HL-60 (cell line): ENCODE data around the gene SOCS7.

ENCODE experiments used
- DNase-seq, 2 experiments: peaks; one replicate each; pipeline ENCODE4 v3.0.0-alpha.2; 2010 to 2020; ENCODE audit warnings: low read depth in 1 of 2, low spot score in 1 of 2
- H3K27ac ChIP-seq: fragments of 250-450 bp; sonication (Bioruptor Pico); replicated peaks from 2 replicates; pipeline ENCODE4 v1.5.1; 2020; ENCODE audit warnings: mild to moderate bottlenecking, moderate library complexity
- H3K27me3 ChIP-seq: fragments of 250-450 bp; sonication (Bioruptor Pico); 2 replicates; pipeline ENCODE4 v1.5.1; 2021; ENCODE audit warnings: mild to moderate bottlenecking, moderate library complexity; ENCODE audit not compliant: insufficient read depth, poor library complexity, severe bottlenecking
- H3K4me3 ChIP-seq: replicated peaks from 2 replicates; pipeline ENCODE4 v1.5.1; 2011; ENCODE audit warnings: mild to moderate bottlenecking, control low read depth, low read length; ENCODE audit not compliant: insufficient read depth
- GABPA ChIP-seq: IDR thresholded peaks from 2 replicates; pipeline ENCODE4 v1.6.1; 2012; ENCODE audit warnings: low read depth
- POLR2AphosphoS5 ChIP-seq: IDR thresholded peaks from 2 replicates; pipeline ENCODE4 v1.6.1; 2012; ENCODE audit warnings: low read depth
- SPI1 ChIP-seq: IDR thresholded peaks from 2 replicates; pipeline ENCODE4 v1.6.1; 2012; ENCODE audit warnings: low read depth, mild to moderate bottlenecking, borderline replicate concordance
- TF ChIP-seq, protein P1 (sequence below): IDR thresholded peaks from 2 replicates; pipeline ENCODE4 v1.6.1; 2012; ENCODE audit warnings: low read depth; ENCODE audit not compliant: insufficient replicate concordance
- TF ChIP-seq, protein P2 (sequence below): IDR thresholded peaks from one replicate; pipeline ENCODE4 v1.5.1; 2011; ENCODE audit warnings: low read length, control low read depth, inconsistent platforms; ENCODE audit not compliant: insufficient read depth

SOCS7 gene

DNA sequence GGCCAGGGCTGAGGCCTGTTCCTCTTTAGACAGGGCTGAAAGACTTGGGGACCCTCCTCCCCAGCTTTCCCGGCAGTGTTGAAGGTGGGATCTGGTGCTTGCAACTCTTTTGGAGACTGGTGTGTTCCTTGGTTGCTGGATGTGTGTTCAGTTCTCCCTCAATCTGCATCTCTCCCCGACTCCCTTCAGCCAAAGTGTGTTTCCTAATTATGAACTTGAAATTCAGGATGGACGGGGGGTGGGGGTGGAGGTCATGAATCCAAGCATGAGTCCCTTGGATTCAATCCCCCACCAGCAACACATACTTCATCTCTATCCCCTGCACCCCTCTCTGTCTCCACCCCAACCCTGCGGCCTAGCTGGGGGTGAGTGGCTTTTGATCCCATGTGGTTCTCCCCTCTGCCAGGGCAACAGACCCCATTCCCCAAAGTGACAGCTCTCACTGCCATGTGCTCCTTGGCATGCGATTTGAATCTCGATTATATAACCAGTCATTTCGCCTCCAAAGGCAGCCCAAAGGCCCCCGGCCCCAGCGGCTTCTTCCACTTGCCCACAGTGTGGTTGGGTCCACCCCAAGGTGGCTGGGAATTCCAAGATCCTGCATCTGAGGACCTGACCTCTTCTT, 77.9 kb downstream of the SOCS7 start:
- TF ChIP-seq SPI1: no peak
- no peak for TF ChIP-seq POLR2AphosphoS5
- TF ChIP-seq, protein P1, sequence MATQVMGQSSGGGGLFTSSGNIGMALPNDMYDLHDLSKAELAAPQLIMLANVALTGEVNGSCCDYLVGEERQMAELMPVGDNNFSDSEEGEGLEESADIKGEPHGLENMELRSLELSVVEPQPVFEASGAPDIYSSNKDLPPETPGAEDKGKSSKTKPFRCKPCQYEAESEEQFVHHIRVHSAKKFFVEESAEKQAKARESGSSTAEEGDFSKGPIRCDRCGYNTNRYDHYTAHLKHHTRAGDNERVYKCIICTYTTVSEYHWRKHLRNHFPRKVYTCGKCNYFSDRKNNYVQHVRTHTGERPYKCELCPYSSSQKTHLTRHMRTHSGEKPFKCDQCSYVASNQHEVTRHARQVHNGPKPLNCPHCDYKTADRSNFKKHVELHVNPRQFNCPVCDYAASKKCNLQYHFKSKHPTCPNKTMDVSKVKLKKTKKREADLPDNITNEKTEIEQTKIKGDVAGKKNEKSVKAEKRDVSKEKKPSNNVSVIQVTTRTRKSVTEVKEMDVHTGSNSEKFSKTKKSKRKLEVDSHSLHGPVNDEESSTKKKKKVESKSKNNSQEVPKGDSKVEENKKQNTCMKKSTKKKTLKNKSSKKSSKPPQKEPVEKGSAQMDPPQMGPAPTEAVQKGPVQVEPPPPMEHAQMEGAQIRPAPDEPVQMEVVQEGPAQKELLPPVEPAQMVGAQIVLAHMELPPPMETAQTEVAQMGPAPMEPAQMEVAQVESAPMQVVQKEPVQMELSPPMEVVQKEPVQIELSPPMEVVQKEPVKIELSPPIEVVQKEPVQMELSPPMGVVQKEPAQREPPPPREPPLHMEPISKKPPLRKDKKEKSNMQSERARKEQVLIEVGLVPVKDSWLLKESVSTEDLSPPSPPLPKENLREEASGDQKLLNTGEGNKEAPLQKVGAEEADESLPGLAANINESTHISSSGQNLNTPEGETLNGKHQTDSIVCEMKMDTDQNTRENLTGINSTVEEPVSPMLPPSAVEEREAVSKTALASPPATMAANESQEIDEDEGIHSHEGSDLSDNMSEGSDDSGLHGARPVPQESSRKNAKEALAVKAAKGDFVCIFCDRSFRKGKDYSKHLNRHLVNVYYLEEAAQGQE: no peak
- H3K27ac ChIP-seq: peak overlapping the region; percentile 78
- peak overlapping the region; percentile 78 for H3K4me3 ChIP-seq
- no peaks in the 10 kb centered on the region for H3K27me3 ChIP-seq
- DNase-seq: no peak

DNA sequence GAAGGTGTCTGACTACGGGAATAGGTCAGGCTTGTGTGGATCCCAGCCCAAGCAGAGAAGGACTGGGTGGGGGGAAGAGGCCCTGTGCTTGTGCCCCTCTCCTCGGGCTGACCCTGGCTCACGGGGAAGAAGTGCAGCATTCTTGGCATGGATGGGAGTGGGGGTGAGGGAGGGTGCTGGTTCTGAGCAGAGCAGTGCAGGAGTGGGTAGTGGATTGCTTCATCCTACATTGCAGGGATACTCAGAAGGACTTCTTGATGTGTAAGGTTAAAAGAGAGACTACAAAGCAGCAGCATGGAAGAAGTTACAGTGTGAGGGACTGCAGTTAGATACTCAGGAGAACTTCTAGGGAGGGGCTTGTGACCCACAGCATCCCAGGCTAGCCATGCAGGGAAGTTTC, 78.7 kb downstream of the SOCS7 start:
- H3K27ac ChIP-seq: peak overlapping the region; percentile 78
- TF ChIP-seq POLR2AphosphoS5 (no peak), GABPA (no peak), SPI1 (no peak)
- TF ChIP-seq, protein P2, sequence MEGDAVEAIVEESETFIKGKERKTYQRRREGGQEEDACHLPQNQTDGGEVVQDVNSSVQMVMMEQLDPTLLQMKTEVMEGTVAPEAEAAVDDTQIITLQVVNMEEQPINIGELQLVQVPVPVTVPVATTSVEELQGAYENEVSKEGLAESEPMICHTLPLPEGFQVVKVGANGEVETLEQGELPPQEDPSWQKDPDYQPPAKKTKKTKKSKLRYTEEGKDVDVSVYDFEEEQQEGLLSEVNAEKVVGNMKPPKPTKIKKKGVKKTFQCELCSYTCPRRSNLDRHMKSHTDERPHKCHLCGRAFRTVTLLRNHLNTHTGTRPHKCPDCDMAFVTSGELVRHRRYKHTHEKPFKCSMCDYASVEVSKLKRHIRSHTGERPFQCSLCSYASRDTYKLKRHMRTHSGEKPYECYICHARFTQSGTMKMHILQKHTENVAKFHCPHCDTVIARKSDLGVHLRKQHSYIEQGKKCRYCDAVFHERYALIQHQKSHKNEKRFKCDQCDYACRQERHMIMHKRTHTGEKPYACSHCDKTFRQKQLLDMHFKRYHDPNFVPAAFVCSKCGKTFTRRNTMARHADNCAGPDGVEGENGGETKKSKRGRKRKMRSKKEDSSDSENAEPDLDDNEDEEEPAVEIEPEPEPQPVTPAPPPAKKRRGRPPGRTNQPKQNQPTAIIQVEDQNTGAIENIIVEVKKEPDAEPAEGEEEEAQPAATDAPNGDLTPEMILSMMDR: no peak
- TF ChIP-seq, protein P1: no peak
- H3K27me3 ChIP-seq: no peaks in the 10 kb centered on the region
- no peak for DNase-seq
- no peak overlapping the region for H3K4me3 ChIP-seq

DNA sequence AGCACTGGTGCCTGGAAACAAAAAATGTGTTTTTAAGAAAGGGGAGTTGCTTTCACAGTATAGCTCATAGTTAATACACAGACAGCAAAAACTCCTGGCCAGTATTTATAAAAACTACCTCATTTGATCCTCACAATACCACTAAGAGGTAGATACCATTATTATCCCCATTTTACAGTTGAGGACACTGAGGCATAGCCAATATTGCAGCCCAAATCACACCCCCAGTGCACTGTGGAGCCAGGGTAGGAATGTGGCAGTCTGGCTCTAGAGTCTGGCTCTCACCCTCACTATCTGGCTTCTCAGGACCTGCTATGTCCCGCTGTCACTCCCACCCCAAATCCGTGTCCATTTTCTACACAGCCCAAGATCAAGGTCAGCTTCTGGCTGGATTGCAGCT, 79.2 kb downstream of the SOCS7 start:
- TF ChIP-seq, protein P2: no peak
- no peak for TF ChIP-seq POLR2AphosphoS5
- TF ChIP-seq, protein P1: no peak
- no peak for TF ChIP-seq GABPA
- TF ChIP-seq SPI1: no peak
- no peak overlapping the region for H3K27ac ChIP-seq
- no peak for DNase-seq
- H3K4me3 ChIP-seq: no peak overlapping the region
- H3K27me3 ChIP-seq: no peaks in the 10 kb centered on the region
